Measurements from ENCODE around the gene ITGAX. TPM values are rescaled to one million over a fixed set of nuclear protein-coding genes. Genes with fewer than 3 reads are reported as not detected.

ITGAX gene
- total and polyA plus RNA-seq, 2 experiments from 2014 or later, result not detected

- no peaks in the 10 kb centered on the region for H3K27me3 ChIP-seq (ENCODE audit: insufficient read depth)
- DNase-seq (ENCODE audit: low spot score) (no peak), ATAC-seq (no peak)
- H3F3A ChIP-seq (replicated peaks; ENCODE audit: low read depth), result no peaks in the 10 kb centered on the region
- no peak overlapping the region for H3K4me2 ChIP-seq
- no peaks in the 10 kb centered on the region for H3K36me3 ChIP-seq (ENCODE audit: insufficient read depth)
- Mint-ChIP-seq H3K27ac (no peak overlapping the region), H3K36me3 (ENCODE audit: low read depth) (no peaks in the 10 kb centered on the region), H3K4me1 (peaks cover 8% of the 10 kb centered on the region), H3K4me3 (no peak overlapping the region), H3K27me3 (ENCODE audit: insufficient read depth, low read depth, poor library complexity) (peaks cover 6% of the 10 kb centered on the region), H3K9me3 (peaks cover 3% of the 10 kb centered on the region)
- no peak overlapping the region for H3K27ac ChIP-seq (ENCODE audit: low read depth)
- H4K20me1 ChIP-seq (replicated peaks; ENCODE audit: insufficient read depth), result no peaks in the 10 kb centered on the region
- no peak overlapping the region for H3K4me3 ChIP-seq
- TF ChIP-seq ETS1 (IDR thresholded peaks at IDR 0.05) (no peak), POLR2AphosphoS5 (IDR thresholded peaks at IDR 0.05; ENCODE audit: low read depth) (no peak), ZNF331 (CRISPR knock-in tag; IDR thresholded peaks at IDR 0.05; ENCODE audit: low read depth) (no peak), CTCF (conservative IDR thresholded peaks at IDR 0.05; ENCODE audit: low read depth in 2 of 2) (no peak), STAT1 (IDR thresholded peaks at IDR 0.05; ENCODE audit: unreplicated experiment) (no peak), CREB1 (CRISPR knock-in tag; IDR thresholded peaks at IDR 0.05; ENCODE audit: low read depth) (no peak), NANOG (IDR thresholded peaks at IDR 0.05; ENCODE audit: borderline replicate concordance) (no peak), EZH2phosphoT487 (IDR thresholded peaks at IDR 0.05; ENCODE audit: unreplicated experiment) (no peak), JUNB (IDR thresholded peaks at IDR 0.05; ENCODE audit: unreplicated experiment) (no peak), EZH2 (IDR thresholded peaks at IDR 0.05; ENCODE audit: low read depth, unreplicated experiment) (no peak), ZNF114 (CRISPR knock-in tag; IDR thresholded peaks at IDR 0.05) (no peak), REST (IDR thresholded peaks at IDR 0.05; ENCODE audit: unreplicated experiment) (no peak), ZNF462 (CRISPR knock-in tag; IDR thresholded peaks at IDR 0.05) (no peak)
- H2AFZ ChIP-seq, result no peak overlapping the region
- H3K9me2 ChIP-seq (ENCODE audit: insufficient read depth), result no peaks in the 10 kb centered on the region
- H3K4me1 ChIP-seq (ENCODE audit: insufficient read depth), result no peaks in the 10 kb centered on the region
- H3K79me2 ChIP-seq (replicated peaks; ENCODE audit: insufficient read depth), result no peaks in the 10 kb centered on the region
Measured at GRCh38 chr16:31380201-31380600, 25.2 kb downstream of the ITGAX start.

Measured in GM23338 (cell line).